ENCODE measurements around the gene PPP6C. TPM values are rescaled to one million over a fixed set of nuclear protein-coding genes. Genes with fewer than 3 reads are reported as not detected.
"Not testable (repeated sequence)": the region's sequence is repeated elsewhere in the genome, so short reads cannot be mapped to it uniquely, and the experiment has no call there.

Gene PPP6C
- total RNA-seq, 1 donor from 2014 or later: 50.6 TPM

- intact Hi-C loops (cut with micrococcal nuclease): no loop called here
Measured at GRCh38 chr9:125183561-125183960, 6.0 kb downstream of the PPP6C start.

DNA sequence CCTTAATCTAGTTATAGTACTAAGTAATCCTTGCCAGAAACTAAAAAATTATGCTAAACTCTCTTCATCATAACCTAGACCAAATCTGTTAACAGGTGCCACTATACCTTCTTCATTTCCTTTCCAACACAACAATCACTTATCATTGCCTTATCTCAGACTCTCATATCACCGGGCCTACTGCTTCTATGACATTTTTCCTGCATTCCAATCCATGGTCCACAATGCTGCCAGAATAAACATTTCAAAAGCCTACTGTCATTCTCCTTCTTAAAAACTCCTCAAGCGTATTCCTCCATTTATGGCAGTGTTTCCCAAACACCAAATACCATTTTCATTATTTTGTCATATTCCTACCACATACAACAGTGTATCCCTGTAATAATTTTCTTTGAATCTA, 6.5 kb downstream of the PPP6C start:
- intact Hi-C loops (cut with micrococcal nuclease): no loop called here

DNA sequence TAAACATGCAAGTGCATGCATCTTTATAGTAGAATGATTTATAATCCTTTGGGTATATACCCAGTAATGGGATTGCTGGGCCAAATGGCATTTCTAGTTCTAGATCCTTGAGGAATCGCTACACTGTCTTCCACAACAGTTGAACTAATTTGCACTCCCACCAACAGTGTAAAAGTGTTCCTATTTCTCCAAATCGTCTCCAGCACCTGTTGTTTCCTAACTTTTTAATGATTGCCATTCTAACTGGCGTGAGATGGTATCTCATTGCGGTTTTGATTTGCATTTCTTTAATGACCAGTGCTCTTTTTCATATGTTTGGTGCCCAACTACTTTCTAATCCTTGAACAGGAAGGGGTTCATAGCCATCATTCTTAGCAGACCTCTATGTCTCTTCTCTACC, 7.8 kb downstream of the PPP6C start:
- intact Hi-C loops (cut with micrococcal nuclease): not testable (repeated sequence)

- intact Hi-C loops (cut with micrococcal nuclease): no loop called here
Measured at GRCh38 chr9:125180876-125181275, 8.7 kb downstream of the PPP6C start.

DNA sequence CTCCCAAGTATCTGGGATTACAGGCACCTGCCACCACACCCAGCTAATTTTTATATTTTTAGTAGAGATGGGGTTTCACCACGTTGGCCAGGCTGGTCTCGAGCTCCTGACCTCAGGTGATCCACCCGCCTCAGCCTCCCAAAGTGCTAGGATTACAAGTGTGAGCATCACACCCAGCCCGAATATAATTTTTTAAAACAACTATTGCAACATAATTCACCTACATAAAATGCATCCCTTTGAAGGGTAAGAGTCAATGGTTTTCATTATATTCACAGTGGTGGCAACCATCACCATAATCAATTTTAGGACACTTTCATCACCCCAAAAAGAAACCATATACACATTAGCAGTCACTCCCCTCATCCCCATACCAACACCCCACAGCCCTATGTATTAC, 9.8 kb downstream of the PPP6C start:
- intact Hi-C loops (cut with micrococcal nuclease): not testable (repeated sequence)

DNA sequence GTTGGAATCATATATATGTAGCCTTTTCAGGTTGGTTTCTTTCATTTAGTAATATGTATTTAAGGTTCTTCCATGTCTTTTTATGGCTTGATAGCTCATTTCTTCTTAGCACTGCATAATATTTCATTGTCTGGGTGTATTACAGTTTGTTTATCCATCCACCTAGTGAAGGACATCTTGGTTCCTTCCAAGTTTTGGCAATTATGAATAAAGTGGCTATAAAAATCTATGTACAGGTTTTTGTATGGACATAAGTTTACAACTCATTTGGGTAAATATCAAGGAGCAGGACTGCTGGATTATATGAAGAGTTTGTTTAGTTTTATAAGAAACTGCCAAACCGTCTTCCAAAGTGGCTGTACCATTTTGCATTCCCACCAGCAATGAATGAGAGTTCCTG, 11.7 kb downstream of the PPP6C start:
- intact Hi-C loops (cut with micrococcal nuclease): no loop called here

DNA sequence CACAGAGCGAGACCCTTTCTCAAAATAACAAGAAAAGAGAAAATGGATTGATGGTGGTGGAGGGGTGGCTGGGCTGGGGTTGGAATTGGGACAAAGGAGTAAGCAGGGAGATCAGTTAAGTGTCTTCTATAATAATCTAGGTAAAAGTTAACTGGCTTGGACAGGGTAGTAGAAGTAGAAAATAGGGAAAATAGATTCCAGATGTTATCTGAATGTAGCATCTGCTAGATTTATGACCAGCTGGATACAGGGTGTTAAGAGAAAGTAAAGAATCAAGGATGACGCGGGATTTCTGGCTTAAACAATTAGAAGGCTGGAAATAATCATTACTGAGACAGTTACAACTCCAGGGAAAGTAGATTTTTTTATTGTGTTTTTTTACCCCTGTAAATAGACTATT, 13.0 kb downstream of the PPP6C start:
- intact Hi-C loops (cut with micrococcal nuclease): no loop called here

- intact Hi-C loops (cut with micrococcal nuclease): no loop called here
Measured at GRCh38 chr9:125172031-125172755, 17.4 kb downstream of the PPP6C start.

GRCh38 chr9:125169895-125170294, 19.7 kb downstream of the PPP6C start:
- intact Hi-C loops (cut with micrococcal nuclease): no loop called here

DNA sequence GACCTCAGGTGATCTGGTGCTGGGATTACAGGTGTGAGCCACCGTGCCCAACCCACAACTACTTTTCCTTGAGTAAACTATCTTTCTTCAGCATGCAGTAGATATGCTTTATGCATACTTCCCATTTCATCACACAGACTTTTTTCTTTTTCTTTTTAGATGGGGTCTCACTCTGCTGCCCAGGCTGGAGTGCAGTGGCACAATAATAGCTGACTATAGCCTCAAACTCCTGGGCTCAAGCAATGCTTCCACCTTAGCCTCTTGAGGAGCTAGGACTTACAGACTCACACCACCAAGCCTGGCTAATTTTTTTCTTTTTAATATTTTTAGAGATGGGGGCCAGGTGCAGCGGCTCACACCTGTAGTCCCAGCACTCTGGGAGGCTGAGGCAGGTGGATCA, 22.8 kb downstream of the PPP6C start:
- intact Hi-C loops (cut with micrococcal nuclease): no loop called here

DNA sequence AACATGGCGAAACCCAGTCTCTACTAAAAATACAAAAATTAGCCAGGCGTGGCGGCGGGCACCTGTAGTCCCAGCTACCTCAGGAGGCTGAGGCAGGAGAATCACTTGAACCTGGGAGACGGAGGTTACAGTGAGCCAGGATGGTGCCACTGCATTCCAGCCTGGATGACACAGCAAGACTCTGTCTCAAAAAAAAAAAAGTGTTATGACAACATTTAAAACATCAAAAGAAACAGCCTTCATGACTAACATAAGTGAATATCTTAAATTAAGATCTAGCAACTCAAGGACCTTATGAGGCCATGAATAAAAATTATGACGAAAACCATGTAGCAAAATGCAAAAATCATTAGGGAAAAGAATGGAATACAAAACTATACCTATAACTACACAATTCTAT, 26.7 kb downstream of the PPP6C start:
- intact Hi-C loops (cut with micrococcal nuclease): not testable (repeated sequence)

GRCh38 chr9:125161284-125161918, 28.2 kb downstream of the PPP6C start:
- intact Hi-C loops (cut with micrococcal nuclease): no loop called here

DNA sequence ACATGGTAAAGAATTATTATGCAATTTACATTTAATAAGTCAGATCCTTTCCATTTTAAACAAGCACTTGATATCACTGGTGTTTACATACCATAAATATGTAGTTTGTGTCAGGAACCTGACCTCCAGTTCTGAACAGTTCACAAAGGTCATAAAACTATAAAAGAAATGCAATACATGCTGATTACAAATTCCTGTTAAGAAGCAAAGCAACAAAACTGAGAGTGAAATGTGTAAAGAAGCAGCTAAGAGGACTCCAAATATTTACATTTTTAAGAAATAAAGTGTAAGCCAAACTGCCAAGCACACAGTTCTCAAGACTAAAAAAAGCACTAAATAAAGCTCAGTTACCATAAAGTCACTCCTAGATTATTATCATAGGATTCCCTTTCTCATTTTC, 28.9 kb downstream of the PPP6C start:
- intact Hi-C loops (cut with micrococcal nuclease): no loop called here

- intact Hi-C loops (cut with micrococcal nuclease): no loop called here
Measured at GRCh38 chr9:125156551-125156950, 33.1 kb downstream of the PPP6C start.

DNA sequence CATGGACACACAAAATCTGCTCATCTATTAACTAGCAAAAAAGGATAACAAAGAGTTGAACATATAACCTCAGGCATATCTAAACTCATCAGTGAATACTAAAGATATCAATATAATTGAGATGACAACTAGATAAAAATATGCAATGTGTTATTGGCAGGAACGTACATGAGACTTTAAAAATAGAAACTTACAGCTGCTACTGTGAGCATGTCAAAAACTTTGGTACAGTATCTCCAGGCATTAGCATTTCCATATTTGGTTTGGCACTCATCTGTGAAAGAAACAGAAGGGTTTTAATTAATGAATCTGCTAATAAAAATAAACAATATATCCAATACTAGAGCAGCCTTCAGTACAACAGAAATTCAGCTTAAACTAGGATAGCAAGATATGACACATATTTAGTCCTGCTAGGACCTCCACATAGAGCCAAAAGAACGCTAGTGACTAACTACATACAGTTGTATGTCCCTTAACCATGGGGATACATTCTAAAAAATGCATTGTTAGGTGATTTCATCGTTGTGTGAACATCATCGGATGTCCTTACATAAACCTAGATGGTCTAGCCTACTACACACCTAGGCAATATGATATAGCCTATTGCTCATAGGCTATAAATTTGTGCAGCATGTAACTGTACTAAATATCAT, 35.8 kb downstream of the PPP6C start:
- intact Hi-C loops (cut with micrococcal nuclease): no loop called here

GRCh38 chr9:125151730-125152129, 37.9 kb downstream of the PPP6C start:
- intact Hi-C loops (cut with micrococcal nuclease): no loop called here

DNA sequence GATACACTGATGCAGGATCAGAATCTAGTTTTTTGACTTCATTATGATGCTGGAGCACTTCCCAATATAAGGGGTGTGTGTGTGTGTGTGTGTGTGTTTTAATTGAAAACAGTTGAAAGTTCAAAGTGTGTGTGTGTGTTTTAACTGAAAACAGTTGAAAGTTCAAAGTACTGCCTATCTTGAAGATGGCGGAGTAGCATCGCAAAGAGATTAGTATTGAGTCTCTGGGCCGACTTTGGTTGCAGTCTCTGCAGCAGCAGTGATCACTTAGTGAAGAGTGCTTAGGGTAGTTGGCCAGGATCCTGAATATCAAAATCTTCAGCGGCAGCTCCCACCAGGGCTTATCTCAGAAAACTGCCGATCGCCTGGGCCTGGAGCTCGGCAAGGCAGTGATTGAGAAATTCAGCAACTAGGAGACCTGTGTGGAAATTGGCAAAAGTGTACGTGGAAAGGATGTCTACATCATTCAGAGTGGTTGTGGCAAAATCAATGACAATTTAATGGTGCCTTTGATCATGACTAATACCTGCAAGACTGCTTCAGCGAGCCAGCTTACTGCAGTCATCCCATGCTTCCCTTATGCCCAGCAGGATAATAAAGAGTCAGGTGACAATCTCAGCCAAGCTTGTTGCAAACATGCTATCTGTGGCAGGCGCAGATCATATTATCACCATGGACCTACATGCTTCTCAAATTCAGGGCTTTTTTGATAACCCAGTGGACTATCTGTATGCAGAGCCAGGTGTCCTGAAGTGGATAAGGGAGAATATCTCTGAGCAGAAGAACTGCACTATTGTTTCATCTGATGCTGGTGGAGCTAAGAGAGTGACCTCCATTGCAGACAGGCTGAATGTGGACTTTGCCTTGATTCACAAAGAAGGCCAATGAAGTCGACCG, 39.0 kb downstream of the PPP6C start:
- intact Hi-C loops (cut with micrococcal nuclease): no loop called here

- intact Hi-C loops (cut with micrococcal nuclease): loop anchor here (10.0 kb wide), 1 partner anchor 83 kb away; no protein-coding TSS in a partner anchor
Measured at GRCh38 chr9:125147401-125147951, 42.1 kb downstream of the PPP6C start.

DNA sequence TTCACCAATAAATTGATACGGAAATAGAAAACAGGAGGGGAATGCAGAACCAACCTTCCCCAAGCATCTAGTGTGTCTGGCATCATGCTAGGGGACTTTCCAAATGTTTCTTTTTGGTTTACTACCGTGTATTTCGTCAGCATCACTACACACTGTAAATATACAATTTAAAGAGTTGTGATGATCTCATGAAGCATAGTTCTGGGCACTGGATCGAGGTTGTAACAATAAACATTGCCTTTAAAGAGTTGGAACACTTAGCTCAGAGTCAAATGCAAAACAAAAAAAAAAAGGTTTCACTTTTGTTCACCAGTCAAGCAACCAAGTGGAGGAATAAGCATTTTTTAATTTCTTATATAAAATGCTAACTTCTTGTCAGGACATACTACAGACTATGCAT, 43.4 kb downstream of the PPP6C start:
- intact Hi-C loops (cut with micrococcal nuclease): loop anchor here (10.0 kb wide), 1 partner anchor 81 kb away; no protein-coding TSS in a partner anchor

DNA sequence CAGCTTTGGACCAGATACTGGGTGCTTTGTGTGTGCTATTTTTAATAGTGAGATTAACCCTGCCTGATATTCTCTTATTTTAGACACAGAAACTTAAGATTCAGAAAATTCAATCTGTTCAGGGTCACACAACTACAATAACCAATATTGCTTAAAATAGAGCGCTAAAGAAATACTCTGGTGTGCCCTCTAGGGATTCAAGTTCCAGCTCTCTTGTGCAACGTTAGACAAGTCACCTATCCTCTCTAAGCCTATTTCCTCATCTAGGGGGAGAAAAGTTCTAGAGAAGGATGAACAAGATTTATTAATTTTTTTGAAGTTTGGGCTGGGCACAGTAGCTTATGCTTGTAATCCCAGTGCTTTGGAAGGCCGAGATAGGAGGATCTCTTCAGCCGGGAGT, 44.2 kb downstream of the PPP6C start:
- intact Hi-C loops (cut with micrococcal nuclease): loop anchor here (10.0 kb wide), 1 partner anchor 81 kb away; no protein-coding TSS in a partner anchor
